Islet of Langerhans (tissue), 1 donor: ENCODE results near the gene PRKN.

Experiments used
- FAIRE-seq: peaks from one replicate; lab custom pipeline; 2011; peaks lifted over from hg19 to GRCh38; lab: Jason Lieb, UNC

PRKN gene

GRCh38 chr6:161409353-161409752, 1318.2 kb downstream of the PRKN start:
- no peak for FAIRE-seq

GRCh38 chr6:161408041-161408440, 1319.5 kb downstream of the PRKN start:
- FAIRE-seq, result no peak

- FAIRE-seq, result no peak
These were observed 1320.0 kb downstream of the PRKN start for GRCh38 chr6:161407581-161407980.

- FAIRE-seq, result peak; percentile 30
These were observed 1320.5 kb downstream of the PRKN start for GRCh38 chr6:161407115-161407514.

- no peak for FAIRE-seq
These were observed 1320.9 kb downstream of the PRKN start for GRCh38 chr6:161406646-161407045.

- no peak for FAIRE-seq
These were observed 1322.1 kb downstream of the PRKN start for GRCh38 chr6:161405418-161405817.

- FAIRE-seq, result no peak
These were observed 1323.8 kb downstream of the PRKN start for GRCh38 chr6:161403717-161404116.

- FAIRE-seq, result no peak
These were observed 1325.8 kb downstream of the PRKN start for GRCh38 chr6:161401587-161402309.

- FAIRE-seq, result no peak
These were observed 1326.9 kb downstream of the PRKN start for GRCh38 chr6:161400671-161401070.

GRCh38 chr6:161396539-161396938, 1331.0 kb downstream of the PRKN start:
- FAIRE-seq, result no peak

GRCh38 chr6:161395716-161396231, 1331.8 kb downstream of the PRKN start:
- no peak for FAIRE-seq

GRCh38 chr6:161394437-161394836, 1333.1 kb downstream of the PRKN start:
- no peak for FAIRE-seq

GRCh38 chr6:161393839-161394364, 1333.7 kb downstream of the PRKN start:
- peak; percentile 92 for FAIRE-seq

GRCh38 chr6:161393292-161393691, 1334.3 kb downstream of the PRKN start:
- FAIRE-seq, result no peak

- FAIRE-seq, result no peak
These were observed 1337.8 kb downstream of the PRKN start for GRCh38 chr6:161389756-161390155.

- no peak for FAIRE-seq
These were observed 1343.6 kb downstream of the PRKN start for GRCh38 chr6:161383951-161384350.

GRCh38 chr6:161379834-161380582, 1347.6 kb downstream of the PRKN start:
- no peak for FAIRE-seq

GRCh38 chr6:161378115-161378514, 1349.5 kb downstream of the PRKN start:
- no peak for FAIRE-seq

- no peak for FAIRE-seq
These were observed 1350.5 kb downstream of the PRKN start for GRCh38 chr6:161377116-161377515.

GRCh38 chr6:161376367-161376766, 1351.2 kb downstream of the PRKN start:
- no peak for FAIRE-seq

- FAIRE-seq, result no peak
These were observed 1352.3 kb downstream of the PRKN start for GRCh38 chr6:161374971-161375873.

GRCh38 chr6:161373905-161374451, 1353.6 kb downstream of the PRKN start:
- no peak for FAIRE-seq
